ENCODE measurements around the gene PSMG3.
"Not testable (repeated sequence)": the region's sequence is repeated elsewhere in the genome, so short reads cannot be mapped to it uniquely, and the experiment has no call there.

Gene PSMG3

GRCh38 chr7:1523208-1523607 lies 46.6 kb downstream of the PSMG3 start:
- TF ChIP-seq ZNF565 (CRISPR knock-in tag; conservative IDR thresholded peaks at IDR 0.05; ENCODE audit: low read depth) (no peak), TSHZ2 (CRISPR knock-in tag; IDR thresholded peaks at IDR 0.05) (no peak), ZFP30 (CRISPR knock-in tag; IDR thresholded peaks at IDR 0.05) (no peak), CREB5 (CRISPR knock-in tag; IDR thresholded peaks at IDR 0.05; ENCODE audit: low read depth) (no peak), ZNF70 (CRISPR knock-in tag; IDR thresholded peaks at IDR 0.05) (no peak), PPARA (CRISPR knock-in tag; IDR thresholded peaks at IDR 0.05; ENCODE audit: borderline replicate concordance) (no peak), ZFP3 (CRISPR knock-in tag; IDR thresholded peaks at IDR 0.05) (no peak), BACH2 (CRISPR knock-in tag; IDR thresholded peaks at IDR 0.05; ENCODE audit: borderline replicate concordance) (no peak)
- ATAC-seq, result no peak

DNA sequence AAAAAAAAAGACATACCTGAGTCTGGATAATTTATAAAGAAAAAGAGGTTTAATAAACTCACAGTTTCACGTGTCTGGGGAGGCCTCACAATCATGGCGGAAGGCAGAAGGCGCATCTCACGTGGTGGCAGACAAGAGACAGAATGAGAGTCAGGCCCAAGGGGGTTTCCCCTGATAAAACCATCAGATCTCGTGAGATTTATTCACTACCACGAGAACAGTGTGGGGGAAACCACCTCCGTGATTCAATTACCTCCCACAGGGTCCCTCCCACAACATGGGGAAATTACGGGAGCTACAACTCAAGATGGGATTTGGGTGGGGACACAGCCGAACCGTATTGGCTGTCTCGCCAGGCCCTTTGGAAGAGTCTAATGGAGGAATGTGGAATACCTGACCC lies 48.4 kb downstream of the PSMG3 start:
- ATAC-seq, result no peak
- no peak for TF ChIP-seq CSDC2 (CRISPR knock-in tag; IDR thresholded peaks at IDR 0.05)
- no peak for TF ChIP-seq OSR1 (CRISPR knock-in tag; IDR thresholded peaks at IDR 0.05)
- TF ChIP-seq RARB (CRISPR knock-in tag; IDR thresholded peaks at IDR 0.05), result no peak
- no peak for TF ChIP-seq TCF4 (CRISPR knock-in tag; IDR thresholded peaks at IDR 0.05; ENCODE audit: borderline replicate concordance)
- no peak for TF ChIP-seq GLIS3 (CRISPR knock-in tag; IDR thresholded peaks at IDR 0.05)
- TF ChIP-seq ZNF565 (CRISPR knock-in tag; conservative IDR thresholded peaks at IDR 0.05; ENCODE audit: low read depth), result no peak
- no peak for TF ChIP-seq ISL1 (CRISPR knock-in tag; IDR thresholded peaks at IDR 0.05)
- no peak for TF ChIP-seq BACH2 (CRISPR knock-in tag; IDR thresholded peaks at IDR 0.05; ENCODE audit: borderline replicate concordance)
- TF ChIP-seq, protein P1, sequence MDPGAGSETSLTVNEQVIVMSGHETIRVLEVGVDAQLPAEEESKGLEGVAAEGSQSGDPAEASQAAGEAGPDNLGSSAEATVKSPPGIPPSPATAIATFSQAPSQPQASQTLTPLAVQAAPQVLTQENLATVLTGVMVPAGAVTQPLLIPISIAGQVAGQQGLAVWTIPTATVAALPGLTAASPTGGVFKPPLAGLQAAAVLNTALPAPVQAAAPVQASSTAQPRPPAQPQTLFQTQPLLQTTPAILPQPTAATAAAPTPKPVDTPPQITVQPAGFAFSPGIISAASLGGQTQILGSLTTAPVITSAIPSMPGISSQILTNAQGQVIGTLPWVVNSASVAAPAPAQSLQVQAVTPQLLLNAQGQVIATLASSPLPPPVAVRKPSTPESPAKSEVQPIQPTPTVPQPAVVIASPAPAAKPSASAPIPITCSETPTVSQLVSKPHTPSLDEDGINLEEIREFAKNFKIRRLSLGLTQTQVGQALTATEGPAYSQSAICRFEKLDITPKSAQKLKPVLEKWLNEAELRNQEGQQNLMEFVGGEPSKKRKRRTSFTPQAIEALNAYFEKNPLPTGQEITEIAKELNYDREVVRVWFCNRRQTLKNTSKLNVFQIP (CRISPR knock-in tag; IDR thresholded peaks at IDR 0.05; ENCODE audit: borderline replicate concordance, low read depth), result no peak
- no peak for TF ChIP-seq PPARA (CRISPR knock-in tag; IDR thresholded peaks at IDR 0.05; ENCODE audit: borderline replicate concordance)
- no peak for TF ChIP-seq ESRRG (CRISPR knock-in tag; IDR thresholded peaks at IDR 0.05)

GRCh38 chr7:1520539-1521234 lies 49.1 kb downstream of the PSMG3 start:
- TF ChIP-seq ESRRG (CRISPR knock-in tag; IDR thresholded peaks at IDR 0.05) (no peak), ZNF8 (CRISPR knock-in tag; IDR thresholded peaks at IDR 0.05) (no peak), ZNF565 (CRISPR knock-in tag; conservative IDR thresholded peaks at IDR 0.05; ENCODE audit: low read depth) (no peak)
- ATAC-seq, result no peak

- ATAC-seq, result not testable (repeated sequence)
Observed at GRCh38 chr7:1519322-1519922, 50.4 kb downstream of the PSMG3 start.

All from SK-N-SH treated with all-trans-retinoic acid at 6 μM for 48 hours (cell line).